HFFc6 (cell line): Measurements from ENCODE around the gene PC. TPM values are rescaled to one million over a fixed set of nuclear protein-coding genes. Genes with fewer than 3 reads are reported as not detected.

Experiments
- DNase-seq: peaks from one replicate; pipeline ENCODE4 v3.0.0-alpha.2; 2018
- H3K27ac Mint-ChIP-seq: 2 replicates; pipeline ENCODE4 v1.8.0; 2020; ENCODE audit warnings: mild to moderate bottlenecking, mixed read lengths
- H3K27me3 Mint-ChIP-seq: 2 replicates; pipeline ENCODE4 v1.8.0; 2021; ENCODE audit warnings: mild to moderate bottlenecking, moderate library complexity, mixed read lengths; ENCODE audit not compliant: insufficient read depth
- H3K36me3 Mint-ChIP-seq: 2 replicates; pipeline ENCODE4 v1.8.0; 2021; ENCODE audit warnings: low read depth, mixed read lengths
- H3K4me1 Mint-ChIP-seq: 2 replicates; pipeline ENCODE4 v1.8.0; 2020; ENCODE audit warnings: low read depth, mixed read lengths
- H3K4me3 Mint-ChIP-seq: 2 replicates; pipeline ENCODE4 v1.8.0; 2020; ENCODE audit warnings: mild to moderate bottlenecking, moderate library complexity, mixed read lengths
- H3K9me3 Mint-ChIP-seq: 2 replicates; pipeline ENCODE4 v1.8.0; 2020; ENCODE audit warnings: mild to moderate bottlenecking, mixed read lengths
- CTCF ChIP-seq: fragments of 200-600 bp; sonication (generic); IDR thresholded peaks from 2 replicates; pipeline ENCODE4 v1.5.0; 2021; ENCODE audit warnings: antibody characterized with exemption, mild to moderate bottlenecking
- total RNA-seq, 6 experiments: library from RNA; stranded (reverse); fragmentation: NEBNext Ultra II Directional; extraction: Animal tissue kit (Norgen Biotek cat#: 25700); gene quantifications; 2 replicates in 1 of 6; 3 replicates in 5 of 6; pipeline ENCODE4 v1.2.3, GENCODE V29; 2021

The PC gene
- total RNA-seq, 6 experiments from 2014 or later: 13.2 to 21.8 (median 19.3) TPM

DNA sequence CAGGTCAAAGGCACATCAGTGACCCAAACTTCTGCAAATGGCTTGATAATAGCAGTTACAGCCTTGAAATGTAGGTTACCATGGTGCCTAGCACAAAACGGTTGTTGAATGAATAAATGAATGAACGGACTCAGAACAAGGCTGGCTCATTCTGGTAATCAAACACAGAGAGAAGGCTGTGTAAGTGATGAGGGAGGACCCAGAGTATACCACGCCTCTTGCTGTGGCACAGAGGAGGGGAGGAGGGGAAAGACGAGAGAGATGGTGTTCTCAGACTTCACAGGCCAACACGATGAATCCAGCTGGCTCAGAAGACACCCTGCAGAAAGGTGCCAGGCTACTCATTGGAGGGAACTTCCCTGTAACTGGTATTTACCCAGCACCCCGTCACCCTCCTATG is 38.3 kb downstream of the PC start:
- Mint-ChIP-seq H3K27ac (no peak overlapping the region; the same call in 1 of the 2 replicates), H3K27me3 (peaks cover 3% of the 10 kb centered on the region; the same call in 1 of the 2 replicates), H3K4me3 (no peak overlapping the region), H3K4me1 (peaks cover 12% of the 10 kb centered on the region), H3K9me3 (no peaks in the 10 kb centered on the region), H3K36me3 (no peaks in the 10 kb centered on the region; the same call in 1 of the 2 replicates)
- no peak for TF ChIP-seq CTCF
- peak; percentile 6 for DNase-seq

DNA sequence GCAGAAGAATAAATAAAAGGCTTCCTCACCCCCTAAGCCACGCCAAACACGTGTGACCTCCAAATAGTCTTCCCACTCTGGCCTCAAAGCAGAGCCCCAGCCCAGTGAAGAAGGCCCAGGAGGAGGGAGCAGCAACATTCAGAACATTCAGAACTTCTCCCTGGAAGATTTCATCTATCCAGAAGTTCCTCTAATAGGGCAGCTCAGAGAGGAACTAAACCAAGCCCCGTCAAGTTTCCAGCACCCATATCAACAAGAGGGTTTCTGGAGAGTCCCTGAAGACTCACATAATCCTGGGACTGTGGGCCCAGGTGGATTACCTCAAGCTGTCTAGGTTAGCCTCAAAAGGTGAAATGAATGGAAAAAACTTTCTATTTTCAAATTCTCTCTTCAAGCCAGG is 39.4 kb downstream of the PC start:
- Mint-ChIP-seq H3K27ac (no peak overlapping the region), H3K4me1 (peaks cover 12% of the 10 kb centered on the region), H3K4me3 (no peak overlapping the region), H3K27me3 (peaks cover 4% of the 10 kb centered on the region; the same call in 1 of the 2 replicates), H3K36me3 (no peaks in the 10 kb centered on the region), H3K9me3 (no peaks in the 10 kb centered on the region)
- no peak for TF ChIP-seq CTCF
- no peak for DNase-seq

- peaks cover 4% of the 10 kb centered on the region; the same call in 1 of the 2 replicates for H3K27me3 Mint-ChIP-seq
- no peak for DNase-seq
- no peak overlapping the region for H3K27ac Mint-ChIP-seq
- H3K9me3 Mint-ChIP-seq: no peaks in the 10 kb centered on the region
- TF ChIP-seq CTCF: no peak
- H3K36me3 Mint-ChIP-seq: no peaks in the 10 kb centered on the region
- H3K4me3 Mint-ChIP-seq: no peak overlapping the region
- H3K4me1 Mint-ChIP-seq: peaks cover 12% of the 10 kb centered on the region
These were observed 42.3 kb downstream of the PC start for GRCh38 chr11:66915866-66916265.

DNA sequence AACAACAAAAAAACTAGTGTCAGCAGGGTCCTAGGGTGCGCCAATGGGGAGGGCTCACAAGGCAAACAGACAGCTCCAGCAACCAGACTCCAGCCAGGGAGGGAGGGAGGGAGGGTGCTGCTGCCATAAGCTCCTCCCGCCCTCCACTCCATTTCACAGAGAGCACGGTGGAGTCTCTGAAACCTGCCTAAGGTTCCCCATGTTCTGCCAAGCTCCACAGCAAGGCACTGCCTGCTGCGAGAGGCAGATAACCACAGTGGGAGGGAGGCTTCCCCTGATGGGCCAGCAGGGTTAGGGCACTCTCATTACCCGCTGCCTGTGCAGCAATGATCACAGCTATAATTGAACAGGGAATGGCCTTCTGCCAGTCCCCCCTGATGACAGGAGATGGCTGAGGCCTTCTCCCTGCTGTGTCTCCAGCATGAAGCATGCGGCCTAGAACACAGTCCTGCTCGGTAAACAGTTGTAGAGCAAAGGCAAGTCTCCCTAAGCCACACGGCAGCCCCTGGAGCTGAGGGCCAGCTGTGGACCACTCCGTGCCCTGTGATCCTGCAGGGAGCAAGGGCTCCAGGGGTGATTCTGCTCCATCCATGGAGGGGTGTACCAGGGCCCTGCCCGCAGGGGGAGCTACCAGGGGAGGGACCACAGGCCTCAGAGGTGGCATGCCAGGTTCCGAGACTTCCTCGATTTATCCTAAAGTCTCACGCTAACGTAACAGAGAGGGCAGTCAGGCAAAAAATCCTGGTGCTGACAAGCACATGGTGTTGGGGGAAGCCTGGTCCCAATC is 42.9 kb downstream of the PC start:
- DNase-seq: no peak
- no peak overlapping the region for H3K27ac Mint-ChIP-seq
- TF ChIP-seq CTCF: no peak
- H3K36me3 Mint-ChIP-seq: no peaks in the 10 kb centered on the region
- no peak overlapping the region for H3K4me3 Mint-ChIP-seq
- H3K4me1 Mint-ChIP-seq: peaks cover 11% of the 10 kb centered on the region
- H3K27me3 Mint-ChIP-seq: peaks cover 4% of the 10 kb centered on the region; the same call in 1 of the 2 replicates
- no peaks in the 10 kb centered on the region for H3K9me3 Mint-ChIP-seq

DNA sequence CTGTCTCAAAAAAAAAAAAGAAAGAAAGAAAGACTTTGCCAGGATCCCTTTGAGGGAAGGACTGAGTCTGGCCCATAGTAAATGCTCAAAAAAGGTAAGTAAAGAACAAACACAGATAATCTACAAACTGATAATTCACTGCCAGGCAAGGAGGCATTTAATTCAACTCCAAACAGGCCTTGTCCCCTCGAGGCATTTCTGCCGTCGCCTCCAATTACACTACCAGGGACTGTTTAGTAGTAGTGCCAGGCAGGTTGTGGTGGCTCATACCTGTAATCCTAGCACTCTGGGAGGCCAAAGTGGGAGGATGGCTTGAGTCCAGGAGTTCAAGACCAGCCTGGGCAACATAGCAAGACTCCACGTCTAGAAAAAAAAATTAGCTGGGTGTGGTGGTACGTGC is 43.7 kb downstream of the PC start:
- peaks cover 2% of the 10 kb centered on the region; the same call in 1 of the 2 replicates for H3K27me3 Mint-ChIP-seq
- DNase-seq: no peak
- no peak for TF ChIP-seq CTCF
- H3K27ac Mint-ChIP-seq: no peak overlapping the region
- peaks cover 4% of the 10 kb centered on the region for H3K4me1 Mint-ChIP-seq
- H3K36me3 Mint-ChIP-seq: no peaks in the 10 kb centered on the region
- H3K9me3 Mint-ChIP-seq: no peaks in the 10 kb centered on the region
- no peak overlapping the region for H3K4me3 Mint-ChIP-seq
